Stomach (tissue), 4 donors: Measurements from ENCODE around the gene CCDC63.

Experiments used
- CTCF ChIP-seq, 7 experiments: fragments of 450-650 bp in 4 of 7; fragments of 200-600 bp in 3 of 7; sonication (generic) in 3 of 7; IDR thresholded peaks; one replicate each; pipeline ENCODE4 v1.5.1; 2016 to 2019; ENCODE audit warnings: antibody characterized with exemption in 7 of 7, control low read depth in 2 of 7, mild to moderate bottlenecking in 1 of 7
- POLR2A ChIP-seq, 4 donors: fragments of 450-650 bp; IDR thresholded peaks; one replicate each; pipeline ENCODE4 v1.6.1; 2016; ENCODE audit warnings: antibody characterized with exemption in 4 of 4, control low read depth in 2 of 4, mild to moderate bottlenecking in 1 of 4, moderate library complexity in 1 of 4

DNA sequence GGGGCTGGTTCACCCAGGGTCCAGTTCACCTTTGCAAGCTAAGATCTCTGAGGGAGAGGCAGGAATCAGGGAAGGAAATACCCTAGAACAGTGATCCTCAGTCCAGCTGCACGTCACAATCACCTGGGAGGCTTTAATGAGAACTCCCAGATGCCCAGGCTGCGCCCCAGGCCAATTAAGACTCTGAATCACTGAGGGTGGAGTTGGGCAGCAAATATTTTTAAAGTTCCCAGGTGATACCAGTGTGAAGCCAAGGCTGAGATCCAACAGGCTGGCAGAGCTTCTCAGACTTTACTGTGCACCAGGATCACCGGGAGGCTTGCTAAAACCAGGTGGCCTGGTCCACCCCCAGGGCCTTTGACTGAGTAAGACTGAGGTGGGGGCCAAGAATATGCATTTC is 49.8 kb downstream of the CCDC63 start:
- TF ChIP-seq CTCF (IDR thresholded peaks at IDR 0.05): no peak
- TF ChIP-seq POLR2A (IDR thresholded peaks at IDR 0.05): no peak
